Esophagus squamous epithelium (tissue), 4 donors: ENCODE measurements around the gene RBBP8.

Source experiments
- POLR2A ChIP-seq, 4 donors: fragments of 450-650 bp; IDR thresholded peaks; one replicate each; pipeline ENCODE4 v1.6.1; 2017; ENCODE audit warnings: antibody characterized with exemption in 4 of 4, mild to moderate bottlenecking in 4 of 4, moderate library complexity in 3 of 4
- TF ChIP-seq, protein P1 (sequence below), 6 experiments: fragments of 450-650 bp in 4 of 6; fragments of 200-600 bp in 2 of 6; sonication (generic) in 2 of 6; IDR thresholded peaks; one replicate each; pipeline ENCODE4 v1.5.1; 2016 to 2019; ENCODE audit warnings: antibody characterized with exemption in 6 of 6, mild to moderate bottlenecking in 4 of 6, moderate library complexity in 4 of 6

DNA sequence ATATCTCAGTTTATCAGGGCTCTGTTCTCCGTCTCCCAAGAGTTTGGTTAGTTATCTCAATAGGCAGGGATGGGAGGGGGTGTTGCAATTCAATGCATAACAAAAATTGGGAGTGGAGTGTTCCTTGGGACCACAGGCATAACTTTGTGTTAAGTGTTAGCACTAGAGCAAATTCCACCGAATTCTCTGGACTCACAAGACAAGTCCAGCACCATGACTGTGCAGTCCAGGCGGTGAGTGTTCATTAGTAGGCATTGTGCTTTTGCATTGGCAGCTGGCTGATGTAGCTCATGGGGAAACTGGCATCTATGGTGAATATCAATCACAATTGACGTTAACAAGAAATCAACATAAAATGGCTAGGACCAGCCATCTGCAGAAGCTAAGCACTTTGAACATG is 123.2 kb downstream of the RBBP8 start:
- TF ChIP-seq, protein P1, sequence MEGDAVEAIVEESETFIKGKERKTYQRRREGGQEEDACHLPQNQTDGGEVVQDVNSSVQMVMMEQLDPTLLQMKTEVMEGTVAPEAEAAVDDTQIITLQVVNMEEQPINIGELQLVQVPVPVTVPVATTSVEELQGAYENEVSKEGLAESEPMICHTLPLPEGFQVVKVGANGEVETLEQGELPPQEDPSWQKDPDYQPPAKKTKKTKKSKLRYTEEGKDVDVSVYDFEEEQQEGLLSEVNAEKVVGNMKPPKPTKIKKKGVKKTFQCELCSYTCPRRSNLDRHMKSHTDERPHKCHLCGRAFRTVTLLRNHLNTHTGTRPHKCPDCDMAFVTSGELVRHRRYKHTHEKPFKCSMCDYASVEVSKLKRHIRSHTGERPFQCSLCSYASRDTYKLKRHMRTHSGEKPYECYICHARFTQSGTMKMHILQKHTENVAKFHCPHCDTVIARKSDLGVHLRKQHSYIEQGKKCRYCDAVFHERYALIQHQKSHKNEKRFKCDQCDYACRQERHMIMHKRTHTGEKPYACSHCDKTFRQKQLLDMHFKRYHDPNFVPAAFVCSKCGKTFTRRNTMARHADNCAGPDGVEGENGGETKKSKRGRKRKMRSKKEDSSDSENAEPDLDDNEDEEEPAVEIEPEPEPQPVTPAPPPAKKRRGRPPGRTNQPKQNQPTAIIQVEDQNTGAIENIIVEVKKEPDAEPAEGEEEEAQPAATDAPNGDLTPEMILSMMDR (IDR thresholded peaks at IDR 0.05): no peak
- no peak for TF ChIP-seq POLR2A (IDR thresholded peaks at IDR 0.05)
